T follicular helper cell (primary cell): ENCODE data around the gene BMPER.

Source experiments
- DNase-seq: peaks from one replicate; pipeline ENCODE4 v3.0.0-alpha.2; 2020; ENCODE audit warnings: low read depth

BMPER gene

DNA sequence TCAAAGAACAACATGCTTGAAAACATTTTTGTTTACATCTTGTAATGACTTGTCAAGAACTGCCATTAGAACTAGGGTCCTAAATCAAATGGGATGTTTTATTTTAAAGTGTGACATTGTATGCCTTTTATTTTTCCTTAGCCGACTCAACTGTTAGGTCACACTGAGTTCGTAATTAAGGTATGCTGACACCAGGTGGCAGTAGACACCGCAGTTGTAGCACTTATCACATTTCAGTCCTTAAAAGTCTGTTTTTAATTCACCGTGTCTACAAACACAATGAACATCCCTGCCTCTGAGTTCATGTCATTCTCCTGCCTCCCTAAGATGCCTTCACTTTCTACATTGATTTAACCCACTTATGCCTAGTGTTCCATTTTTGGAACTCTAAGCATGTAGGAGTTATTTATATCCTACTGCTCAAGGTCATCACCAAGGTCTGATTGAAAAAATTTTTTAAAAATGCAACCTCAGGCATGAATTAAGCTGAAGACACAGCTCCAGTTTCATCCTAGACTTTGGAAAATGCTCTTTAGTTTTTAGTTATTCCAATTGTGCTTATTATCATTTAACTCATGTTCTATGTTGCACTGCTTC lies 186.1 kb downstream of the BMPER start:
- DNase-seq = no peak

DNA sequence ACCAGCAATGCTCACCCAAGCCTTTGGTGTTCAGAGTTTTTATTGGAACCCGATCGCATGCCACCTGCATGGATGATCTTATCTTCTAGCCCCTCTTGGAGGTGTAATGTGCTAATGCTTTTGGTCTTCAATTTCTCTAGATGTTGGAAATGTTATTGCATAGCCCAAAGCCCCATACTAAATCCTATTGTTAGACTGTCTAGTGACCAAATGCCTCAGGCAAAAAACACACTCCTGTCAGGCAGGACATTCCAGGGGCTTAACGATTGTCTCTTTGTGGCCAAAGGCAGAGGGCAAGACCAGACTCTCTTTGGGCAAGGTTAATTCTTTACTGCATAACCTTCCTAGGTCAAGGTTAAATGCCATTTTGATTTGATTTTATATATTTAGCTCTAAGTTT lies 187.9 kb downstream of the BMPER start:
- no peak for DNase-seq

DNA sequence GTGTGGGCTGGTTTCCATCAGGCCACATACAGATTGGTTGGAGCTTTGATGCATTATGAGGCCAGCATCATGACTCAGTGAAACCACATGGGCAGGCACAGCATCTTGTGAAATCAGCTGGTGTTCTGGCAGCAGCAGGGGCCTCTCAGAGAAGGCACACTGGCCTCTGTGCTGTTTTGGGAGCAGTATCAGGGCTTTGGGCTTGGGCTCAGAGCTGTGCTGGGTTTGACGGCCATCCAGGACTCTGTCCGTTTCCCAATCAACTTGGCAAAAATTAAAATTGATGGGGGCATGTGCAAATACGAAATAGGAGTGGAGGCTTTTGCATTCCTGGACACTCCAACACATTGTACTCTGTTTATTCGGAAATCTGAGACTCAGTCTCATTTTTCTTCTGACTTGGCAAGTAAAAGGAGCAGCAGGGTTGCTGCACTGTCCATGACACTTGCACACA lies 190.9 kb downstream of the BMPER start:
- no peak for DNase-seq

DNA sequence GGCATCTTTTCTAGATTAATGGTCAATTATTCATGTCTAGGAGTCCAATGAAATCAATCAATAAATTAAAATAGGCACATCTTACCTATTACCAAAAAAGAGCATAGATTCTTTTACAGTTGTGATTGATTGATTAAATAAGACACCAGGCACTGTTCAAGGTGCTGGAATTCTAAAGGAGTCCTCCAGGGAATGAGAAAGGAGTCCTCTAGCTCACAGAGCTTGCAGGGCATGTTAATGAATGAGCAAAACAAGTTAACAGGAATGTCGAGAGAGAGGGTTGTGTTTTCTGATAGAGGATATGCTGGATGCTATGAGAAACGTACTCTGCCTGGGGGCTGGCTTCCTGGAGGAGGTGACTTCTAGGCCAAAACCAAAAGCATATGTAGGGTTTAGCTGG lies 191.4 kb downstream of the BMPER start:
- no peak for DNase-seq

DNA sequence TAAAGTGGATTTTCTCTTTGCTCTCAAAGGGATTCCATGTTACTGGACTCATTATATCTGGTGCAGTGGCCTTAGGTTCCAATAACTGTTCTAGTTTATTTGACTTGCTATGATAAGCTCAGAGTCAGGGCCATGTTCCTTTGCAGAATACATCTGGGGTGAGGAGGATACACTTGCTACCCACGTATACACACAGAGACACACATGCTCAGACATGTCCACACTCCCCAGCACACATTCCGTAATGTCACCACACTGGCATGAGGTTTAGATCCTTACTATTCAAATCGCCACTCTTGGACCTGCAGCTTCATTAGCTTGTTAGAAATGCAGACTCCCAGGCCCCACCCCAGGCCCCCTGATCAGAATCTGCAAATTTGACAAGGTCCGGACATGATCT lies 195.3 kb downstream of the BMPER start:
- DNase-seq = no peak

DNA sequence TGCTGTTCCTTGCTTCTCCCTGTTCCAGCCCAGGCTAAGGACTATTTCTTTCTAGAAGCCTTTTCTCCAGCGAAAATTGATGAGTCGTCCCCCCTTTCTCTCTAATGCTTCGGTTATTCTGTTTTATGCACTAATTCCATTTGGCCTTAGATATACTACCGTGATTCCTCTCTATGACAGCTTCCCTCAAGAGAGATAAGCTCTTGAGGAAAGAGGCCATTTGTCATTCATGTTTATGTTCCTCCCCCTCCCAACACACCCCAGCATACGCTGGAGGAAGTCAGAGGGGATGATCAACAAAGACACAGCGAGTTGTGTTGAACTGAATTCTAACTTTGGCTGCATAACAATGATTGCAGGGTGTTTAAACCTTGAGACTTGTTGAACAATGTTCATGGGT lies 198.8 kb downstream of the BMPER start:
- DNase-seq = no peak

DNA sequence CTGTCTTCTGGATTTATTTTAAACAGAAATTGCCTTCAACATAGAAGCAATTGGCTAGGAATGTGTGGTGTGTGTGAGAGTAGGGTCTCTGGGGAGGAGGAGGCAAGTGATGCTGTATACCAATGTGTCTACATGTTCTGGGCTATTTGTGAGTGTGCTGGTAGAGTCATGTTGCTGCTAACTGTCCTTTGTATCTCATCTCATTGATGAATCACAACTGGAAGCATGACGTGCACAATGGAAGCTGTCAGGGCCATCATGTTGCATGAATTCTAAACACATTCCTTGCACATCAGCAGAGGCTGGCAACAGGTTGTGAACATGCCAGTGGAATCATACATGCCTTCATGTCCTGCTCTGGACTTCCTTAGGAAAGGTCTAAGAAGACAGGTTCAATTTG lies 199.7 kb downstream of the BMPER start:
- no peak for DNase-seq

DNA sequence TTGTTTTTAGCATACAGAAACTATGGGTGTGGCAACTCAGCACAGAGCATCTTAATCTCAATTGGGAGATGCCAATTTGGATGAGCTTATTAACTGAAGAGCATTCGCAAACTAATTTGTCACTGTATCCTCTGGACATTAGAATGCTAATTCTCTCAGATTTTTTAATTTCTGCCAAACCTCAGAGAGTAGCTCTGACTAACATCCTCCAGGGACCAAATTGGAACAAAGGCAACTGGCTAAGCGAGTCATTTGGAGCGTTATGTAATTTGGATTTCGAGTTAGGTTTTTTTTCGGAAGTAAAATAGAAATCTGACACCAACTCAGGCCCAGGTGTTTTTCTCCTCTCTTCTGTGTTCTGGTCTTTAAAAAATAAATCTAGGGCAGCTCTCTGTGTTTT lies 201.9 kb downstream of the BMPER start:
- no peak for DNase-seq

DNA sequence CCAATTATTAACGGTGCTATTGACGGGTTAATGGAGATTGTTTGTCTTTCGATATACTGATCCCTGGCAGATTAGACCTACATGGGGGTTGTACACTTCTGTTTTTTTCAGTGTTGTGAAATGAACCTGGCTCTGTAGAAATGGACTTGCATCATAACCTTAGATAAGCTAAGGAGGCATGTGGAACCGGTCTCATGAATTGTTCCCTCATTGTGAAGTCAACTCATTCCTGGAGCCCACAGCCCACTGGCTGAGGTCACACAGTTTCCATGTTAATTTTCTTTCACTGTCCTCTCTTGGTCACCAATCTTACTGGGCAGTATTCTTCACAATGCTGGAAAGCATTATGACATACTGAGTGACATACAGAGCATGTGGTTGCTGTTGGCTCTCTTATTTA lies 202.8 kb downstream of the BMPER start:
- no peak for DNase-seq

DNA sequence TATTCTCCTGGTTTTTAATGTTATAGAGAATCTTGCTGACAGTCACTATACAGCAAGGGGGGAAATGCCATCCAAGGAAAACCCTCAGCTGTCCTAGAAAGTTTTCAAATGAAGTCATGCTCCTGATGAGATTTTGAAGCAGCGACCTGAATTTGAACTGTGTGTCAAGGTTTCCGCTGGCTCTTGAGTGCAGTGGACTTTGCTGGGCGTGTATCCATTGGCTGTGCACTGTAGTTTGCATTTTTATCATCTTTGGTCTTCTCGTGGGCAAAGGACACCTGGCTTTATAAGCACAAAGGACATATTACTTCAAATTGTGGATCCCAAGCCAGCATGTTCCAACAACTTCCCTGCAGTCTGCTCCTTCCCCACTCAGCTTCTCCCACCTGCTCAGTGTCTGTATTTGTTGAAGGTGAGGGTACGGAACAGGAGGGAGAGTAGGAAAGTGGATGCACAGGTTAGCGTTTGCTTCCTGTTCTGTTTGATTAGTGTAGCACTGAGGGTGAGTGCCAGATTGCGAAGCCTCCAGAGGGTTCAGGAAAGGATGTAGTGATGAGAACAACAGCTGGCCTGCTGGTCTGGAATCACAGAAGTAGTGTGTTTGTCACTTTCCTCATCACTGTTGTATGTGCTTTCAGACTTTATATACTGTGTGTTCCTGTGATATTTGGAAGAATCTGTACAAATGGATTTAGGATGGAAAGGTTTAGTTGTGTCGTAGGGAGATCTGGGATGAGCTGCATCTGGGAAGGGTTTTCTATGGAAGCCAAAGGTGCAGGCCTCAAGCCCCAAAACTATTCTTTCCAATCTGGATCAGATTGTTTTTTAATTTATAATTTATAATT lies 204.8 kb downstream of the BMPER start:
- no peak for DNase-seq

DNA sequence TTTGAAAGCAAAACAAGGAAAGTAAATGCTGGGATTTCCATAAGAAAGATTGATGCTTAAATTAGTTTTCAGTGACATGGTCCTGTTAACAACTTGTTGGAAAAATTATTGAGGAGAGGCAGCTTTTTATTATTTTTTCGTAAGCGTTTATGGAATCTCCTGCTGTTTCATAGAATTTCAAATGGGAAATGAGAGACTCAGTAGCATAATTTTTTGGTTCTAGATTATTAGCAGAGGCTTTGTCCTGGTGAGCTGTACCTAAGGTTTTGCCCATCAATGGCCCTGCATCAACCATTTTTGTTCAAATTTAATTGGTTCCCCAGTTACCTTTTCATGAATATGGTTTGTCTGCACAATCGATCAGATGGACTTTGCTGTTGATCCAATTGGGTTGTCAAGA lies 205.7 kb downstream of the BMPER start:
- DNase-seq = no peak

DNA sequence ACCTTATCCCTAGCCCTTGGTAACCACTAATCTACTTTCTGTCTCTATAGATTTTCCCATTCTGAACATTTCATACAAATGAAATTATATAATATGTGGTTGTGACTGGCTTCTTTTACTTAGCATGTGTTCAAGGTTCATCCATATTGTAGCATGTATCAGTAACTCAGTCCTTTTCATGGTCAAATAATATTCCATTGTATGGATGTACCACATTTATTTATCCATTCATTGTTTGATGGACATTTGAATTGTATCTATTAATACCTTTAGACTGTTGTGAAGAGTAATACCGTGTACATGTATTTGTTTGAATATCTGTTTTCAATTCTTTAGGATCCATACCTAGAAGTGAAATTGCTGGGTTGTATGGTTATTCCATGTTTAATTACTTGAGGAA lies 210.2 kb downstream of the BMPER start:
- no peak for DNase-seq

DNA sequence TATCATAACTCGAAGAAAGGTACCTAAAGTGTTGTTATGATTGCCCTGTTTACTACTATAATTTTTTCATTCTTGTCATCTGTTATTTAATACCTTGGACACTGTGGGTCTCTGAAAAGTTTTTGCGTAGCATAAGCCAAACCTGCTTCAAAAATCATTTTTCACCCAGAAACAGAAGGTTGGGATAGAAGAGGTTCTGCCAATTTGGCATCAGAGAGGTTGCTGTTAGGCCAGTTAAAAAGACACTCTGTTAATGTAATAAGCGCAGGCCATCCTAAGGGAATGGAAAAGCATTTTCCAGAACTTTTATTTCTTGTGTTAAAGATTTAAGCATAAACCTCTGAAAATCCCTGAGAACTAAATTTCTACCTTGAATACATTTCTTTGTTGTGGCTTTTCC lies 212.2 kb downstream of the BMPER start:
- DNase-seq = no peak

DNA sequence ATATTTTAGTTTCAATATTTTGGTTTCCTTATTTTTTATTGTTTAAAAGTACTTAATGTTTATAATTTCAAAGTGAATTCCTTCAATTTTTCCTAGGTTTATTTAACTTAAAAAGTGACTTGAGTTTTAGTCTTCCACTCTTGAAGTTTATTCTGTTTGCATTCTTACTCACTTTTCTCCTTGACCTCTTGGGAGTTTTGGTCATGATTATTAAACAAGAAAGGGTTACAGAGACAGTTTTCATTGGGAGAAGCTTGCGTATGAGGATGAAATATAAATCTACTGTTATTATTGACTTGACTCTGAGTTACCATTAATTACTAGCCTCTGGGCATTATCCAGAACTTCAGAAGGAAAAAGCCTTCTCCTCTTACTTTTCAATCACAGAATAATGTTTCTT lies 216.0 kb downstream of the BMPER start:
- DNase-seq = no peak

DNA sequence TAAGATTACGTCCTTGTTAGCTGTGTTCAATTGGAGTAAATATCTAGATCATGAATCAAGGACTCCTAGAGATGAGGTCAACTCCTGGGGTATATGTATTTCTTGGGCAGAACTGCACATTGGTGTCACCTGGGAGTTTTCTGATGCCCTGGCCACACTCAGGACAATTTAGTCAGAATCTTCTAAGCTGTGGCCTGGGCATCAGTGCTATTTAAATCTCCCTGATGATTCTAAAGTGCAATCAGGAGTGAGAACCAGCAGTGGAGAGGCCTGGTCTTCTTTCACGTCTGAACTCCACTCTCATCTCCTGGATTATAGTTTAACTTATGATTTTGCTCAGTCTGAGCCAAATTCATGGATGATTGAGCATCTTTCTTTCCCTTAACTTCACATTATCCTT lies 218.0 kb downstream of the BMPER start:
- no peak for DNase-seq

DNA sequence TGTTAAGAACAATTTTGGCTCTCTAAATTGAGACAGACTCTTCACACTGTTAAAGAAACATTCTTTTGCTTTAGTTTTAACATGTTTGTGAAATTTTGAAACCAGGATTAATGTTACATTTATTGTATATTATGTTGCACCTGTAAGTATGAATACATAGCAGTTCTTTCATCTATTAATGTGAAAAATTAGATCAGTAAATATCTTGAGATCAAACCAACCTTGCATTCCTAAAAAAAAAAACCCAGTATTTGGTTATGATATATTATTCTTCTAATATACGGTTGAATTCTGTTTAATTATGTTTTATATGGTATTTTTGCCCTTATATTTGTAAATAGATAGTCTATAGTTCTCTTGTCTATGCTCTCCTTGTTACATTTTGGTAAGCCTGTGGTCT lies 219.4 kb downstream of the BMPER start:
- no peak for DNase-seq

DNA sequence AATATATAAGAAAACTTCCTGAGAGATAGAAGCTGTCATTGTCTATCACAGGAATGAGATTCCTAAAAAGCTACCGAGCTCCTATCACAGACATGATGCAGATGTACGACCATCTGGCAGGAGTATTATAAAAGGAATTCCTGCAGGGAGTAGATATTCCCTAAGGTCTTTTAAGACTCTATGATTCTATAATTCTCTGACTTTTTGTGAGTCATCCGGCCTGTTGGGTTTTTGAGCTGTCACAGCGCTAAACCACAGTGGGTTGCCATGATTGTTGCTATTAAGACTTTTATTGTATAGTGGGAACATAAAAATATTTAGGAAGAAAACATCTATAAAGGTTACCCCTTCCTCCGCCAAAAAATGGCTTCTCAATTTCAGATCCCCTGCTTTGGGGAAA lies 223.4 kb downstream of the BMPER start:
- DNase-seq = no peak

DNA sequence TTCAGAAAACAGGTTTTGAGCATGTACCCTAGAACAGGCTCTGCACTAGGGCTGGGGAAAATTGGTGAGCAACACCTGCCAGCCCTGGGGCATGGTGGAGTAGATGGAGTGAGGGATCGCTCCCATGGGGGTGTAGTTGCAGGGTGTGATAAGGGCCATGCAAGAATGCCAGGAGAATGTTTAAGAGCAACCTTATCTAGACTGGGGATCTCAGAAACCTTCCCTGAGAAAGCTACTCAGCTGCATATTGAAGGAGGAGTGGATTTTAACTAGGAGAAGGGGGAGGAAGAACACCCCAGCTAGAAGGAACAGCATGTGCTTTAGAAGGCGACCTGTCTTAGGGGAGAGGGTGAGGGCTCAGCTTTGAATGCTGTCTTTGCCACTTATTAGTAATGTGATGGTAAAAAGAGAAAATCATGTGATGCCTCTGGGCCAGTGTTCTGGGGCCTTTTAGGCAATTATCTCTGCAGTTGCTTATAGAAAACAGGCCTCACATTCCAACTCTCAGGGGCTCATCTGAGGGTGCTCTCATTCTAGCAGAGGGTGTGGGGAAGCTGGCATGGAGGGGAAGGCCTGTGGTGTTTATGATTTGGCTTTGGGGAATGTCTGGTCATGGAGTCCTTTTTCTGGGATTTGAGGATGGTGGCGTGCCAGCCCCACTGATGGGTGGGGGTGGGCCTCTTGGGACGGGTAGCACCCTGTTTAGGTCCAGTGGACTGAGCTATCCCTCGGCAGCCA lies 225.4 kb downstream of the BMPER start:
- no peak for DNase-seq

DNA sequence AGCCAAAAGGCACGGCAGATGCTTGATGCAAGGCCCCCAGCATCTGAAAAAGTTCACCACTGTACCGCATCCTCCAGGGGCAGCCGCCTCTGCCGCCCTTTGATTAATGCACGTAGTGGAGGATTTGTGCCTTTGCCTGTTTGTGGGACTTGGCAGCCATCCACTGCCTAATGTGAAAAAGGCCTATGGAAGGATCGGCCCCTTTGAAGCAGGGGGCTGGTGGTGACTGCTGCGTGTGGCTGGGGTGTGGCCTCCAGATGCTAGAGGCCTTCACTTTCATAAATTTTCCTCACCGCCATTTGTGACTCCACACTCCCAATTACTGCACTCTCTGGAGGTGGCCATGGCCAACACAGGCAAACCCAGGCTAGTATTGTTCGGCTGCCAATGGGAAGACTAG lies 226.0 kb downstream of the BMPER start:
- DNase-seq = no peak

DNA sequence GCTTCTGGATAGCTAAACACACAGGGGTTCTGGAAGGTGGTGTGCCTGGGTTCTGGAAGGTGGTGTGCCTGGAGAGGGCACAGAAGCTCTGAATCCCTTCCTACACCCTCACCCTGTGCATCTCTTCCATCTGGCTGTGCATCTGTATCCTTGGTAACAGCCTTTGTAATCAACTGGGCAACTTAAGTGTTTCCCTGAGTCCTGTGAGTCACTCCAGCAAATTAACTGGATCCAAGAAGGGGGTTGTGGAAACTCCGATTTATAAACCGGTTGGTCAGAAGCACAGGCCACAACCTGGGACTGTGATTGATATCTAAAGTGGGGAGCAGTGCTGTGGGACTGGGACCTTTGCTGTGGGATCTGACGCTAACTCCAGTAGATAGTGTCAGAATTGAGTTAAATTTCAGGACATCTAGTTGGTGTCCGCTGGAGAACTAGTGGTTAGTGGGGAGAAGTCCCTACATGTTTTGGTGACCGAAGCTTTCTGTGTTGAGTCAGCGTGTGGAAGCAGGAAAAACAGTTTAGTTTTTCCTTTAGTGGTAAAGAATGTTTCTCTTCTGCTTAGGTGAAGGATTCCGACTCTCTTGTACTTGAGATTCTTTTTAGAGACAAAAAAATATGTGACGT lies 228.1 kb downstream of the BMPER start:
- no peak for DNase-seq

DNA sequence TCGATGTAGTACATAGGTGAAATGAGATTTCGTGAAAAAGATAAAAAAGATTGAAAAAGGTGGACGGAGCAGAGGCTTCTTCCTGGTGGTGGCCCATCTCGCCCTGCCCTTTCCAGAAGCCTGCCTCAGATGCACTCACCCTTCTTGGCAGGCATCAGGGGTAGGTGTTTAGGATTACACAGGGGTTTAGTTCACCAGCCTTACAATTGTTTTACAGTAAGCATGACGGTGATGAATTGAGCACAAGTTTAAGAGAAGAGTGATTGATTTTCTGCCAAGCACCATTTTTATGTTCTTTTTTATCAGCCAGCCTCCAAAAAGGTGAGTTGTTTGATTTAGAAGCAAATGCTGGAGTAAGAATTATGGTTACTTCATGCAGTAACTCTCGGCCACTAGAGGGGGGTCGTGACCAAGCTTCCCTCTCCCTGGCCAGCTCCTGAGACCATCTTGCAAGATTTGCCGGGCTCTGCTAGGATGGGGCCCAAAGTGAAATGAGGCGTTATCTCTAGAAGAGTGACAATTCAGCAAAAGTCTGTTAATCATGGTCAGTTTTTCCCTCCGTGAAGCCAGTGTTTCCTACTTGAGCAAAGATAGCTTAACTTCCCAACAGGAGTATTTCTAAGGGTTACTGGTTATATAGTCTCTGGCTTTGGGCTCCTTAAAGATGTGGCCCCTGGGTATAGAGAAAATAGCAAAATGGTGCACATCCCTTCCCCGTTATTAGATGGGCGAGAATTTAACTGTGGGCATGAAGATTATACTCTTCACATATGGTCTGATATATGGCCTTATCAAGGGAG lies 228.8 kb downstream of the BMPER start:
- DNase-seq = no peak

DNA sequence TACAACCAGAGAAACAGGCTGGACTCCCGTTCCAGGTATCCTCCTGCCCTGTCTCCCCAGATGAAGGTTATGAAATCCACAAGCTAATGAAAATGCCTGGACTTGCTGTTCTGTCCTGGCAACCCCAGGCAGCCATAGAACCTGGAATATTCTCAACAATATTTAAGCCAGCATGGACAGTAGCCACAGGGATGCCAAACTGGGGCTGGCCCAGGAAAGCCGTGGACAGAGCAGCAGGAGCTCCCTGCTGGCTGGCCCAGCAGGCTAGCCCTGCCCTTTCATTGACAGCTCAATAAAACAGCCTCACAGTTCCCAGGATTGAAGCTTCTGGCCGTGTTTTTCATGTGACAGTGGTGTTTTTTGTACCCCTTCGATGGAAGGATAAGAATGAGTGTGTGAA lies 230.6 kb downstream of the BMPER start:
- DNase-seq = no peak
